ENCODE results near the gene AHR.

AHR gene

DNA sequence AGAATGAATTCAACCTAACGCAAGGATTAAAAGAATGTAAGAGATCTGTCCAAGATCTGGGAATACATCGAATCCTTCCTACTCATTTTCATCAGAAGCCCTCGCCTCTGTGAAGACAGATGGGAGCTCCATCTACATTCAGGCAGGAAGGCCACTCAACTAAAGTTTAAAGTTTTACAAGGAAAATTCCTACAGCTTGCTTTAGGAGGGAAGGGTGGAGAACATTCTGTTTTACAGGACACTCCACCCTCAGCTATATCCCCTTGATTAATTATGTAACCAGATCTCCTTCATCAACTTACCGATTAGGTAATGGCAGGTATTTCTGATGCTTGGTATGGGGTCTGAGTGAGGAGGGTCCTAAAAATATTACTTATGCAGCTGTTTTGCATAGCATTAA lies 5.6 kb upstream of the AHR start:
- H3K4me1 Mint-ChIP-seq, result peaks cover 27% of the 10 kb centered on the region
- no peaks in the 10 kb centered on the region for H3K36me3 Mint-ChIP-seq (ENCODE audit: low read depth)
- no peak overlapping the region for H3K4me3 Mint-ChIP-seq
- TF ChIP-seq, protein P1, sequence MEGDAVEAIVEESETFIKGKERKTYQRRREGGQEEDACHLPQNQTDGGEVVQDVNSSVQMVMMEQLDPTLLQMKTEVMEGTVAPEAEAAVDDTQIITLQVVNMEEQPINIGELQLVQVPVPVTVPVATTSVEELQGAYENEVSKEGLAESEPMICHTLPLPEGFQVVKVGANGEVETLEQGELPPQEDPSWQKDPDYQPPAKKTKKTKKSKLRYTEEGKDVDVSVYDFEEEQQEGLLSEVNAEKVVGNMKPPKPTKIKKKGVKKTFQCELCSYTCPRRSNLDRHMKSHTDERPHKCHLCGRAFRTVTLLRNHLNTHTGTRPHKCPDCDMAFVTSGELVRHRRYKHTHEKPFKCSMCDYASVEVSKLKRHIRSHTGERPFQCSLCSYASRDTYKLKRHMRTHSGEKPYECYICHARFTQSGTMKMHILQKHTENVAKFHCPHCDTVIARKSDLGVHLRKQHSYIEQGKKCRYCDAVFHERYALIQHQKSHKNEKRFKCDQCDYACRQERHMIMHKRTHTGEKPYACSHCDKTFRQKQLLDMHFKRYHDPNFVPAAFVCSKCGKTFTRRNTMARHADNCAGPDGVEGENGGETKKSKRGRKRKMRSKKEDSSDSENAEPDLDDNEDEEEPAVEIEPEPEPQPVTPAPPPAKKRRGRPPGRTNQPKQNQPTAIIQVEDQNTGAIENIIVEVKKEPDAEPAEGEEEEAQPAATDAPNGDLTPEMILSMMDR (IDR thresholded peaks at IDR 0.05; ENCODE audit: unreplicated experiment in 3 of 3), result no peak
- no peak overlapping the region for H3K27ac Mint-ChIP-seq
- peaks cover 15% of the 10 kb centered on the region for H3K27me3 Mint-ChIP-seq (ENCODE audit: low read depth)
- H3K9me3 Mint-ChIP-seq, result no peaks in the 10 kb centered on the region

DNA sequence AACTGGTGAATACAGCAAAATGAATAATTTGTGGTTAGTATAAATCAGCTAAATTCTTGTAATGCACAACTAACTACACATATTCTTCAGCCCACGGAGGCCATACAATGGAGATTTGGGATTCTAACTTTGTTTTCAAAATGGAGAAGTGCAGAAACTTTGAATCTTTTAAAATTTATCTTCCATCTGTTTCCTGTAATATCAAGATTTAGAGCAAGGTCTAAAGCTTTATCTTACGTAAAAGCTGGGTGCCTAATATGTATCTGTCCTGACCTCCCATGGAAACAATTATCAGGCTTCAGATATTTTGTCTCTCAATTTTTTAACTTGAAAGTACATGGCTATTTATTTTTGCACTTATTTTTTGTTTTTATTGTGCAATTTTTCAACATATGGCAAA lies 5.0 kb upstream of the AHR start:
- Mint-ChIP-seq H3K9me3 (peaks cover 2% of the 10 kb centered on the region), H3K4me1 (peaks cover 25% of the 10 kb centered on the region), H3K27me3 (ENCODE audit: low read depth) (peaks cover 21% of the 10 kb centered on the region), H3K36me3 (ENCODE audit: low read depth) (no peaks in the 10 kb centered on the region), H3K4me3 (no peak overlapping the region), H3K27ac (no peak overlapping the region)
- TF ChIP-seq, protein P1 (IDR thresholded peaks at IDR 0.05; ENCODE audit: unreplicated experiment in 3 of 3), result no peak

DNA sequence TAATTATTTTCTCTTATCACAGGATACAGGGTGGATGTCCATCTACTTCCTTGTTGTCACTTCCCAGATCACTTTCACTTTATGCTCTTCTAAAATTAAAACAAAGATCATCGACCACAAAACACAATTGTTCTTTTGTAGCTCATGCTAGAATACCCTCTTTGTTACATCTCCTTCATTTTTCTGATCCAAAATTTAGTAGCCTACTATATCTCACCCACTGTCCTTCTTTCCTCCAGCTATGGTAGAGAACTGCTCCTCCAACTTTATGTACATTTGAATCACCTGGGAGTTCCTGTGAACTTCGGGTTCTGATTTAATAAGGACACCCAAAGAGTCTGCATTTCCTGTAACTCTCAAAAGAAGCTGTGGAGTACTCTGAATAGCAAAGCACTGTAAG lies 1.2 kb upstream of the AHR start:
- peak overlapping the region; percentile 59 to 86 (median 63) for H3K4me3 Mint-ChIP-seq
- peaks cover 19% of the 10 kb centered on the region for H3K4me1 Mint-ChIP-seq
- H3K27me3 Mint-ChIP-seq (ENCODE audit: low read depth), result peaks cover 32% of the 10 kb centered on the region
- peak overlapping the region in 1 of 3 experiments; percentile 94 for H3K27ac Mint-ChIP-seq
- H3K36me3 Mint-ChIP-seq (ENCODE audit: low read depth), result no peaks in the 10 kb centered on the region
- TF ChIP-seq, protein P1 (IDR thresholded peaks at IDR 0.05; ENCODE audit: unreplicated experiment in 3 of 3), result no peak
- peaks cover 2% of the 10 kb centered on the region for H3K9me3 Mint-ChIP-seq

DNA sequence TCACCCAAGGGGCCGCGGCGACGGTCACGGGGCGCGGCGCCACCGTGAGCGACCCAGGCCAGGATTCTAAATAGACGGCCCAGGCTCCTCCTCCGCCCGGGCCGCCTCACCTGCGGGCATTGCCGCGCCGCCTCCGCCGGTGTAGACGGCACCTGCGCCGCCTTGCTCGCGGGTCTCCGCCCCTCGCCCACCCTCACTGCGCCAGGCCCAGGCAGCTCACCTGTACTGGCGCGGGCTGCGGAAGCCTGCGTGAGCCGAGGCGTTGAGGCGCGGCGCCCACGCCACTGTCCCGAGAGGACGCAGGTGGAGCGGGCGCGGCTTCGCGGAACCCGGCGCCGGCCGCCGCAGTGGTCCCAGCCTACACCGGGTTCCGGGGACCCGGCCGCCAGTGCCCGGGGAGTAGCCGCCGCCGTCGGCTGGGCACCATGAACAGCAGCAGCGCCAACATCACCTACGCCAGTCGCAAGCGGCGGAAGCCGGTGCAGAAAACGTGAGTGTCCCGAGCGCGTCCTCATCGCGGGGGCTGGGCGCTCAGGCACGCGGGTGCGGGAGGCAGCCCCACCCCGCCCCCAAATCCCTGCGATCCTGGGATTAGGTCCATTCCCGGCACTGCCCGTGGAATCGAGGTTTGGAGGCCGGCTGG lies 509 bp downstream of the AHR start:
- TF ChIP-seq, protein P1 (IDR thresholded peaks at IDR 0.05; ENCODE audit: unreplicated experiment in 3 of 3), result no peak
- peak overlapping the region; percentile 84 to 92 (median 91) for H3K4me3 Mint-ChIP-seq
- no peaks in the 10 kb centered on the region for H3K36me3 Mint-ChIP-seq (ENCODE audit: low read depth)
- peaks cover 12% of the 10 kb centered on the region for H3K4me1 Mint-ChIP-seq
- H3K27ac Mint-ChIP-seq, result peak overlapping the region in 2 of 3 experiments; percentile 17 to 46
- H3K9me3 Mint-ChIP-seq, result peaks cover 2% of the 10 kb centered on the region
- H3K27me3 Mint-ChIP-seq (ENCODE audit: low read depth), result peaks cover 32% of the 10 kb centered on the region

DNA sequence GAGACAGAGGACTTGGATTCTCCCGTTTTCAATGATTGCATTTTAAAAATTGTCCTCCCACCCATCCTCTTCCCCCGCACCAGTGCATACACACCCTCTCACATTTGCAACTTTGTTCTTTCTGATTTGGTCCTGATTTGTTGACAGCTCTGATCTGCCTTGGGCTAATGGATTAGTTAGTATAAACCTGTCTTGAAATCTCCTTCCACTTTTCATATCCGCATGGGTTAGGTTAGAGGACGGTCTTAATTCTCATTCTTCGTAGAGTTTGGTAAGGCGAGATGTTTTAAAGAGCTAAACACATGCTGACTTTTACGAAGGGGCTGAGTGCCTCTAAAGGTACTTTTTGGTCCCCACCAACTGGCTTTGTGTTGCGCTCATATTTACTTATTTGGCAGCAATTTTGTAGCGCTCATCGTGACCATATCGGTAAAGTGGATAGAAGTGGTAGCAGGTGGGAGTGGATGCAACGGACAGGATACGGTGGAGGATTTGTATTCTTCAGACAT lies 1.1 kb downstream of the AHR start:
- Mint-ChIP-seq H3K4me3 (peak overlapping the region; percentile 84 to 92 (median 91)), H3K27ac (peak overlapping the region; percentile 17 to 58 (median 46)), H3K9me3 (peaks cover 2% of the 10 kb centered on the region), H3K27me3 (ENCODE audit: low read depth) (peaks cover 32% of the 10 kb centered on the region), H3K36me3 (ENCODE audit: low read depth) (no peaks in the 10 kb centered on the region), H3K4me1 (peaks cover 12% of the 10 kb centered on the region)
- TF ChIP-seq, protein P1 (IDR thresholded peaks at IDR 0.05; ENCODE audit: unreplicated experiment in 3 of 3), result no peak

DNA sequence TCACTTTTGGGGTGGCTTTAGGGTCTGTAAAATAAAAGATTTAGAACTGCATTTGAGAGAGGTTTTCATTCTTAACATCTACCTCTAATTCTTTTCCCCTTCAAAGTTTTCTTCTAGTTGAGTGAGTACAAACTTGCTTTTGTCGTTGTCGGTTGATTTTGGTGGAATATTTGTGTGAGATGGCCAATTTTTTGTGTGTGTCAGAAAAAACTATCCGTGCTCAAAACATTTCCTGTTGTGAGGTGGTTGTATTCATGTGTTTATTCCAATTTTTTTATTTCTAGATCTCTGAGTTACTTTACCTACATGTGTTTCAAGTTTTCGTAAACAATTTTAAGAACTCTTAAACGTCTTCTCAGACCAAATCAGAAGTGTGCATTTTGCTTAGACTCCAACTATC lies 1.6 kb downstream of the AHR start:
- H3K27ac Mint-ChIP-seq, result peak overlapping the region in 1 of 3 experiments; percentile 58
- peaks cover 32% of the 10 kb centered on the region for H3K27me3 Mint-ChIP-seq (ENCODE audit: low read depth)
- TF ChIP-seq, protein P1 (IDR thresholded peaks at IDR 0.05; ENCODE audit: unreplicated experiment in 3 of 3), result no peak
- peaks cover 2% of the 10 kb centered on the region for H3K9me3 Mint-ChIP-seq
- peaks cover 12% of the 10 kb centered on the region for H3K4me1 Mint-ChIP-seq
- peak overlapping the region; percentile 84 to 92 (median 91) for H3K4me3 Mint-ChIP-seq
- no peaks in the 10 kb centered on the region for H3K36me3 Mint-ChIP-seq (ENCODE audit: low read depth)
